ENCODE measurements around the gene C11orf65.

The C11orf65 gene, protein sequence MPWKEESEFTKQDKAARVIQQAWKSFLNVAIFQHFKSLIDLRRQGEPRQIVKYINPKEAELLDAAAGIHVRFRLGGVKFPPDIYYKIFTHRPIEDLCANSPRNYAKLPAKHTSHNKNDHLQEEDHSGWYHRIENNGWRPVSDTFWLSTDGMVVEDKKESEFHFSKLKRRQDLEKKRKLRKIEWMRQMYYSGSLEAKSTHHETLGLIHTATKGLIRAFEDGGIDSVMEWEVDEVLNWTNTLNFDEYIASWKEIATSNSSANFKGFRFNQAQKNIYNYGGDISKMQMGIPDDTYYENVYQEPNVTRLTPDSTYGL

GRCh38 chr11:108467091-108467823 is at the start of gene C11orf65:
Gene C11orf65, minus strand, starts transcription at chr11:108467529. Its CDS starts 5,970 bp downstream, at chr11:108461559.
- Histone ChIP-seq H3K4me3 (ENCODE audit: low read depth, low read length) (peak within 1 kb of the TSS; percentile 87), H3K9ac (ENCODE audit: low read depth, low read length) (peak within 1 kb of the TSS; percentile 86), H3K9me3 (ENCODE audit: control insufficient read depth, insufficient read depth, low read length) (no peaks in the 10 kb centered on the region), H3K27me3 (ENCODE audit: control insufficient read depth, insufficient read depth, low read length) (no peaks in the 10 kb centered on the region), H3K36me3 (ENCODE audit: control insufficient read depth, insufficient read depth, low read length) (no peaks in the 10 kb centered on the region), H3K4me1 (ENCODE audit: control insufficient read depth, insufficient read depth, low read length) (no peaks in the 10 kb centered on the region)

DNA sequence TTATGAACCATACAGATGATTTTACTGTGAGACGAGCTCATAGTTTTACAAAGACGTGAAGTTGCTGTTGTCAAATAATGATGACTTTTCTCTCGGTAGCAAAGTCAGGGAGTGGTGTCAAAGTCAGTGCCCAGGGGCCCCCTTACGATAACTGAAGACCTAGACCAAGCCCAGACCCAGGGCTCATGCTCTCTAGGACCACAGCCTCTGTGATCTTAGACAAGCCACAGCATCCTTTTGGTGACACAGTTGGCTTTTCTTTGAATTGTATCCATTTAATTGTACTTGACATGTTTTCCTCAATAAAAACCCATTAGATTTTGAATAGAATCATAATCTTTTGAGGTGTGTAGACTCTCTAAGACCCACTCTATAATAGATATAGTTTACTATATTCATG is 48.8 kb upstream of the C11orf65 start:
- no peak overlapping the region for H3K9ac ChIP-seq (ENCODE audit: low read depth, low read length)
- H3K36me3 ChIP-seq (ENCODE audit: control insufficient read depth, insufficient read depth, low read length), result no peaks in the 10 kb centered on the region
- no peaks in the 10 kb centered on the region for H3K9me3 ChIP-seq (ENCODE audit: control insufficient read depth, insufficient read depth, low read length)
- no peak overlapping the region for H3K4me3 ChIP-seq (ENCODE audit: low read depth, low read length)
- H3K4me1 ChIP-seq (ENCODE audit: control insufficient read depth, insufficient read depth, low read length), result no peaks in the 10 kb centered on the region
- H3K27me3 ChIP-seq (ENCODE audit: control insufficient read depth, insufficient read depth, low read length), result no peaks in the 10 kb centered on the region

GRCh38 chr11:108512708-108513107 is 45.4 kb upstream of the C11orf65 start:
- Histone ChIP-seq H3K4me3 (ENCODE audit: low read depth, low read length) (no peak overlapping the region), H3K27me3 (ENCODE audit: control insufficient read depth, insufficient read depth, low read length) (no peaks in the 10 kb centered on the region), H3K36me3 (ENCODE audit: control insufficient read depth, insufficient read depth, low read length) (no peaks in the 10 kb centered on the region), H3K9ac (ENCODE audit: low read depth, low read length) (no peak overlapping the region), H3K9me3 (ENCODE audit: control insufficient read depth, insufficient read depth, low read length) (no peaks in the 10 kb centered on the region), H3K4me1 (ENCODE audit: control insufficient read depth, insufficient read depth, low read length) (no peaks in the 10 kb centered on the region)

GRCh38 chr11:108511851-108512474 is 44.6 kb upstream of the C11orf65 start:
- no peaks in the 10 kb centered on the region for H3K36me3 ChIP-seq (ENCODE audit: control insufficient read depth, insufficient read depth, low read length)
- H3K27me3 ChIP-seq (ENCODE audit: control insufficient read depth, insufficient read depth, low read length), result no peaks in the 10 kb centered on the region

DNA sequence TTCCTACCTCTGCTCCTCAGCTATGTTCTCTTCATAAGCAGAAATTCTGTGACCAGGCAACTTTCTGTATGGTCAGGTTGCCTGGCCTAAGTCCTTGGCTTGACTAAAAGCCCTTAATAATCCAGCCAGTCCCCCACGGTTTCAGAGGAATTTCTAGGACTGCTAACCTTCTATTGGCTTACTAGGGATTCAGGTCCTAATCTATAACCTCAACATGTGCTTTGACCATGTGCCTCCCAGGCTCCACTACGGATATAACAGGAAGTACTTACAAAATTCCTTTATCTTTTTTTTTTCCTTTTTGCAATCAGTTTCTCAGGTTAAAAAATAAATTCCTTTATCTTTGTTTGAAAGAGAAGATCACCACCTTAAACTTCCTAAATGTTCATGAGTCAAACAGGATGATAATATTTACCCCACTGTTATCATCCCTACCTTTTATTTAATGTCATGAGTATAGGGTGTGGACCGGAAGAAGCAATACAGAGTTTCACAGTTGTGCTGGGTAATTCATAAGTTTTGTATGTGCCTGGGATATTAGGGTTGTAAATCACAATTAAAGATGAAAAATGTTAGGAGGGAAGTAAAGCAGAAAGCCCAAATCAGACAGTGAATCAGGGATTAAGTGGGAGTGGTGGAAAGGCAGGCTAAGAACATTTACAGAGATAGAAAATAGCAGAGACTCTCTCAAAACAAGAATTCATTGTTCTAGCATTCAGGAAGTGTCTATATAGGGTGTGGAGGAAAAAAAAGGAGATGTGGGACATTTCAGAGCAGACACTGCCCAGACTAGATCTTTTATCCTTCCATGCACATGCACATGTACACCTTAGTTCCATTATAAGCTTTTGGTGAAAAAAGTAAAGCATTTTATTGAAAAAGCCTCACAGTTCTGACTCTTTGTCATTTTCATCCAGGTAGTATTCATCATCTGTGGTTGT is 41.6 kb upstream of the C11orf65 start:
- H3K4me3 ChIP-seq (ENCODE audit: low read depth, low read length), result no peak overlapping the region
- no peak overlapping the region for H3K9ac ChIP-seq (ENCODE audit: low read depth, low read length)
- H3K36me3 ChIP-seq (ENCODE audit: control insufficient read depth, insufficient read depth, low read length), result no peaks in the 10 kb centered on the region
- no peaks in the 10 kb centered on the region for H3K9me3 ChIP-seq (ENCODE audit: control insufficient read depth, insufficient read depth, low read length)
- H3K27me3 ChIP-seq (ENCODE audit: control insufficient read depth, insufficient read depth, low read length), result no peaks in the 10 kb centered on the region
- H3K4me1 ChIP-seq (ENCODE audit: control insufficient read depth, insufficient read depth, low read length), result no peaks in the 10 kb centered on the region

More at GRCh38 chr11:108511851-108512474, 44.6 kb upstream of the C11orf65 start:
- no peak overlapping the region for H3K4me3 ChIP-seq (ENCODE audit: low read depth, low read length)
- no peaks in the 10 kb centered on the region for H3K4me1 ChIP-seq (ENCODE audit: control insufficient read depth, insufficient read depth, low read length)
- no peak overlapping the region for H3K9ac ChIP-seq (ENCODE audit: low read depth, low read length)
- no peaks in the 10 kb centered on the region for H3K9me3 ChIP-seq (ENCODE audit: control insufficient read depth, insufficient read depth, low read length)

GRCh38 chr11:108501396-108501795 is 34.1 kb upstream of the C11orf65 start:
- Histone ChIP-seq H3K9me3 (ENCODE audit: control insufficient read depth, insufficient read depth, low read length) (no peaks in the 10 kb centered on the region), H3K4me1 (ENCODE audit: control insufficient read depth, insufficient read depth, low read length) (peaks cover 7% of the 10 kb centered on the region), H3K4me3 (ENCODE audit: low read depth, low read length) (no peak overlapping the region), H3K9ac (ENCODE audit: low read depth, low read length) (no peak overlapping the region), H3K36me3 (ENCODE audit: control insufficient read depth, insufficient read depth, low read length) (no peaks in the 10 kb centered on the region), H3K27me3 (ENCODE audit: control insufficient read depth, insufficient read depth, low read length) (no peaks in the 10 kb centered on the region)

DNA sequence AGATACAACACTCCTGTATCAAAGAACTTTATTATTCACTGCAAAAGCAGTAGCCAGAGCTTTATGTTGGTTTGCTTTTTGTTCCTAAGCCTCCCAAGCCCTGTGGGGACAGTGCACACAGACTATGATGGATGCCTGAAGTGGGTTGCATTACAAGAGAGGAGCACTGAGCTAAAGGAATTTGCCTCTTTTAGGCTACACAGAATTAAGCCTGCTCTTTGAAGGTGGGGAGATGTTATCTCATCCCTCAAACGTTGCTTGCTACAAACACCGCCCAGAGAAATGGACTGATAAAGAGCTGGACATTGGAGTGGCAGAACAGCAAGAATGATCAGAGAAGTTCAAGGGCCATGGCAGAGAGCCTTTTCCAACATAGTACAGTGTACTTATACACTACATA is 33.4 kb upstream of the C11orf65 start:
- Histone ChIP-seq H3K4me1 (ENCODE audit: control insufficient read depth, insufficient read depth, low read length) (peaks cover 8% of the 10 kb centered on the region), H3K4me3 (ENCODE audit: low read depth, low read length) (no peak overlapping the region), H3K9ac (ENCODE audit: low read depth, low read length) (no peak overlapping the region)

DNA sequence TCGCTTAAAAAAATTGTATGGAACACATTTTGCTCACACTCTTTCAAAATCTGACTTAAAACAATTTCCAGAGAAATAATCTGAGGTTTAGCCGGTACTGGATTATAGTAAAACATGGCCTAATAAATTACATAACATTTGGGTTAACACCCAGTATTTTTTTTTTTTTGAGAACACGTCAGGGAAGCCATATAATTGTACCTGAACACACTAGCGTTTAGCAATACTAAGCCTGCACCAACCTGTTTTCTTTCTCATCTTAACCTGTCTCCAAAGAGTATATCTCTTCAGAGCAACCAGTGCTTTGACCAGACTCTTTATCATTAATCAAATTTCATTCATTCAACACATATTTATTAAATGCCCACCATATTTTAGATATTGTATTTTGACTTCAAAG is 32.8 kb upstream of the C11orf65 start:
- peaks cover 8% of the 10 kb centered on the region for H3K4me1 ChIP-seq (ENCODE audit: control insufficient read depth, insufficient read depth, low read length)
- no peaks in the 10 kb centered on the region for H3K9me3 ChIP-seq (ENCODE audit: control insufficient read depth, insufficient read depth, low read length)
- no peak overlapping the region for H3K4me3 ChIP-seq (ENCODE audit: low read depth, low read length)
- H3K9ac ChIP-seq (ENCODE audit: low read depth, low read length), result no peak overlapping the region
- no peaks in the 10 kb centered on the region for H3K36me3 ChIP-seq (ENCODE audit: control insufficient read depth, insufficient read depth, low read length)
- H3K27me3 ChIP-seq (ENCODE audit: control insufficient read depth, insufficient read depth, low read length), result no peaks in the 10 kb centered on the region

More for the DNA sequence above, 33.4 kb upstream of the C11orf65 start:
- Histone ChIP-seq H3K36me3 (ENCODE audit: control insufficient read depth, insufficient read depth, low read length) (no peaks in the 10 kb centered on the region), H3K27me3 (ENCODE audit: control insufficient read depth, insufficient read depth, low read length) (no peaks in the 10 kb centered on the region), H3K9me3 (ENCODE audit: control insufficient read depth, insufficient read depth, low read length) (no peaks in the 10 kb centered on the region)

- H3K36me3 ChIP-seq (ENCODE audit: control insufficient read depth, insufficient read depth, low read length), result no peaks in the 10 kb centered on the region
- peak overlapping the region; percentile 58 for H3K4me3 ChIP-seq (ENCODE audit: low read depth, low read length)
- H3K9me3 ChIP-seq (ENCODE audit: control insufficient read depth, insufficient read depth, low read length), result no peaks in the 10 kb centered on the region
- no peaks in the 10 kb centered on the region for H3K27me3 ChIP-seq (ENCODE audit: control insufficient read depth, insufficient read depth, low read length)
- H3K9ac ChIP-seq (ENCODE audit: low read depth, low read length), result no peak overlapping the region
- peaks cover 8% of the 10 kb centered on the region for H3K4me1 ChIP-seq (ENCODE audit: control insufficient read depth, insufficient read depth, low read length)
Observed at GRCh38 chr11:108498816-108499408, 31.6 kb upstream of the C11orf65 start.

GRCh38 chr11:108498046-108498815 is 30.9 kb upstream of the C11orf65 start, which contains the start of gene POGLUT3:
Gene POGLUT3, minus strand, starts transcription at chr11:108498384. Its CDS starts 18 bp downstream, at chr11:108498366.
- Histone ChIP-seq H3K9me3 (ENCODE audit: control insufficient read depth, insufficient read depth, low read length) (no peaks in the 10 kb centered on the region), H3K4me1 (ENCODE audit: control insufficient read depth, insufficient read depth, low read length) (peaks cover 8% of the 10 kb centered on the region), H3K4me3 (ENCODE audit: low read depth, low read length) (peak within 1 kb of the TSS; percentile 58), H3K27me3 (ENCODE audit: control insufficient read depth, insufficient read depth, low read length) (no peaks in the 10 kb centered on the region), H3K9ac (ENCODE audit: low read depth, low read length) (peak within 1 kb of the TSS; percentile 9), H3K36me3 (ENCODE audit: control insufficient read depth, insufficient read depth, low read length) (no peaks in the 10 kb centered on the region)
